Measurements from ENCODE around the gene SETD1B. TPM values are rescaled to one million over a fixed set of nuclear protein-coding genes. Genes with fewer than 3 reads are reported as not detected.
"Not testable (repeated sequence)": the region's sequence is repeated elsewhere in the genome, so short reads cannot be mapped to it uniquely, and the experiment has no call there.

SETD1B gene
- total and polyA plus RNA-seq, 2 of the 4 experiments (the other 2 are of a cell fraction), result 0.90 to 5.1 TPM

- Histone ChIP-seq H2AK9ac (replicated peaks; ENCODE audit: low read depth, low read length, poor library complexity) (peak overlapping the region; percentile 82), H2AFZ (replicated peaks; ENCODE audit: low read length, poor library complexity) (peak overlapping the region; percentile 75), H4K8ac (ENCODE audit: low read depth in 2 of 2, low read length in 2 of 2) (0 out of 4 replicates have a peak overlapping the region, but pooled peaks of 1 of the 2 experiments have one; percentile 17), H3K4me1 (ENCODE audit: control insufficient read depth, insufficient read depth, low read length) (peaks cover 19% of the 10 kb centered on the region), H3K9me1 (ENCODE audit: insufficient read depth, low read length) (peaks cover 14% of the 10 kb centered on the region)
- H3K27ac ChIP-seq (ENCODE audit: insufficient read depth, low read length); H3K56ac ChIP-seq (ENCODE audit: extremely low read depth, insufficient read depth, low read length); H2BK120ac ChIP-seq (ENCODE audit: low read depth, low read length); intact Hi-C loops (cut with micrococcal nuclease); H3K23ac ChIP-seq (ENCODE audit: low read depth, low read length); H3K27me3 ChIP-seq (ENCODE audit: control insufficient read depth, insufficient read depth, low read length); H3K36me3 ChIP-seq (ENCODE audit: control insufficient read depth, insufficient read depth, low read length); H3K14ac ChIP-seq (replicated peaks; ENCODE audit: low read depth, low read length); H4K20me1 ChIP-seq (ENCODE audit: insufficient read depth, low read length); BruUV-seq (replicated peaks); ATAC-seq (ENCODE audit: low read depth); H4K5ac ChIP-seq (ENCODE audit: low read depth, low read length); H4K91ac ChIP-seq (ENCODE audit: insufficient read depth, low read depth, low read length); H2AK5ac ChIP-seq (ENCODE audit: low read depth, low read length); H3K4me3 ChIP-seq (ENCODE audit: insufficient read depth, low read depth, low read length); H3K18ac ChIP-seq (ENCODE audit: low read depth, low read length); H3K4ac ChIP-seq (ENCODE audit: low read depth, low read length); H2BK15ac ChIP-seq (ENCODE audit: low read depth, low read length); in situ Hi-C loops (cut with MboI; ENCODE audit: low sequenced_read_pairs); DNase-seq; H3K4me2 ChIP-seq (ENCODE audit: low read depth, low read length); H3K9me3 ChIP-seq (ENCODE audit: control insufficient read depth, insufficient read depth, low read length); dilution Hi-C loops (cut with HindIII; ENCODE audit: low sequenced_read_pairs, unreplicated experiment); H3K79me1 ChIP-seq (ENCODE audit: low read depth in 1 of 2, low read length in 2 of 2); H3K9ac ChIP-seq (ENCODE audit: low read depth, low read length); CTCF ChIA-PET; POLR2A ChIA-PET (ENCODE audit: unreplicated experiment); H2BK20ac ChIP-seq (ENCODE audit: low read depth, low read length); H2BK5ac ChIP-seq (ENCODE audit: low read depth, low read length, poor library complexity, severe bottlenecking): not testable (repeated sequence)
- WGBS, 2 experiments (ENCODE audit: extremely low coverage in 2 of 2, insufficient read length in 1 of 2), result 100% methylated on average over 1 of the region's 4 CpGs; no CpG with 5 or more reads in 1 of the 2 experiments
These were observed 56.9 kb downstream of the SETD1B start for GRCh38 chr12:121860699-121861098.

Measured in IMR-90 (cell line).